NCI-H1092 (cell line): ENCODE measurements around the gene TBC1D10A.

Source experiments
- DNase-seq: peaks from one replicate; lab custom pipeline; 2025; lab: John Stamatoyannopoulos, UW

Gene TBC1D10A

DNA sequence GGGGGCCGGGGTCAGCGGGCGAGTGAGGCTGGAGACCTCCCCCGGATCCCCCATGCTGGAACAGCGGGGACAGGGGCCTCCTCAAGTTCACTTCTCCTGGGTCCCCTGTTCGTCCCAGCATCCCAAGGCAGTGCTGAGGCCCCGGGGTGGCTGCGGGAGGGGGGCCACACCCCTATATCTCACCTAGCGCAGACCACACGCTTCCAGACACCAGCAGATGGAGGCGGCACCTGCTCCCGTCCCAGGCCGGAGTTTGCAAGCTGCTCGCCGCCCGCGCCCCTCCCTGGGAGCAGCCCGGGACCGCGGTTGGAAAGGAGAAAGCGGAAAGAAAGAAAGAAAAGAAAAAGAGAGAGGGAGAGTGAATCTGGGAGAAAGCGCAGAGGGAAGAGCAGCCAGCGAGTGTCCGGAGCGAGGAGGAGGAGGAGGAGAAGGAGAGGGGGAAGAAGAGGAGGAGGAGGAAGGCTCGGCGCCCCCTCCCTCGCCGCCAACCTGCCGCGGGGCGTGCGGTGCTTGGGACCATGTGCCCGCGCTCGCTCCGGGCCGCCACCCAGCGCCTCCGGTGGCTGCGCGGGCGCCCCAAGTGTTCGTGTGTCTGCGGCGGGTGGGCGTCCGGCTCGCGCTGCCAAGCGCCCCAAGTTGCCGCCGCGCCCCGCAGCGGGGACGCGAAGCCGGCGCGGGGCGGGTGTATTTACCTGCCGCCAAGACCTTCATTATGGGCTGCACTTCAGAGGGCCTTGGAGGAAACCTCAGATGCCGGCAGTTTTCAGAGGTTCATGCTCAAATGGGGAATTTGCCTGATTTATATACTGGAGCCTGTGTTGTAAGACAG is 80.5 kb downstream of the TBC1D10A start, which contains the start of gene LIF:
LIF (minus strand) TSS at position 775 of the 829 bp plus-strand sequence; CDS start at position 711, 64 bp downstream.
- DNase-seq = no peak

DNA sequence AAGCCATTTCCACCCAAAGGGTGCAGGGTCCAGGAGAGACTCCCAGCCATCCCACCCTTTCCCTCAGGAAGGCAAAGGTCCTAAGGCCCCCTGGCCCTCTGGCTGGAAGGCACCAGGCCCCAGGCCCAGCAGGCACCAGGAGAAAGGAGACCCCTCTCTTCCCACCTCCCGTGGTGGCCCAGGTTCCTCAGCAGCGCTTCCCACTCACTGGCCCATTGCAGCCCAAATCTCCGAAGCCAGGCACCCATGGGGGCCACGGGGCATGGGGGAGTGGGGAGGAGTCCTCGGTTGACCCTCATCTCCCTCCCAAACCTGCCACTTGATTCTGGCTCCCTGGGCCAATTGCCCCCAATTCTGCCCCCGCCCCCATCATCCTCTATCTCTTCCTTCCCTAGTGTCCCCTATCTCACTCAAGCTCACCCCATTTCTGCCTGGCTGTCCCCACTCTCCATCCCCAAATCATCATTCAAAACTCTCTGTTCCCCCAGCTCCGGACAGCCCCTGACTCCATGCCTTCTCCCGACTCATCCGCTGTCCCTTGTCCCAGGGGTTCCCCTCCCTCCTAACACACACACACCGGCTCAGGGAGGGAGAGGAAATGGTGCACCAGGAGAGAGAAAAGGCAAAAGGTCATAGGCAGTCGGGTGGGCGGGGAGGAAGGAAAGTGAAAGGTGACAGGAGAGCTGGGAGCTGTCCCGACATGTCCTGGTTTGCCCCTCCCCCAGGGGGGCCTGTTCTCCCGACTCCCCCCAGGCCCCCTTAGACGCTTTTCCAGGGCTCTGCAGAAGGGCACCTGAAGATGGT is 81.4 kb downstream of the TBC1D10A start:
- DNase-seq = no peak

GRCh38 chr22:30244641-30245040 is 82.1 kb downstream of the TBC1D10A start:
- DNase-seq = no peak

GRCh38 chr22:30244066-30244465 is 82.7 kb downstream of the TBC1D10A start:
- DNase-seq = no peak

DNA sequence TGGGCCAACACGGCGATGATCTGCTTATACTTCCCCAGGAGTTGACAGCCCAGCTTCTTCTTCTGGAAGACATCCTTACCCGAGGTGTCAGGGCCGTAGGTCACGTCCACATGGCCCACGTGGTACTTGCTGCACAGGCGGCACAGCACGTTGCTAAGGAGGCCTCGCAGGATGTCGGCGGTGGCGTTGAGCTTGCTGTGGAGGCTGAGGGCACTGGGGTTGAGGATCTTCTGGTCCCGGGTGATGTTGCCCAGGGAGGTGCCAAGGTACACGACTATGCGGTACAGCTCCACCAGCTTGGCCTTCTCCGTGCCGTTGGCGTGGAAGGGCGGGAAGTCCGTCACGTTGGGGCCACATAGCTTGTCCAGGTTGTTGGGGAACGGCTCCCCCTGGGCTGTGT is 83.1 kb downstream of the TBC1D10A start:
- no peak for DNase-seq
